Vagina (tissue), 2 donors: ENCODE data around the gene ARHGEF16. TPM values are rescaled to one million over a fixed set of nuclear protein-coding genes. Genes with fewer than 3 reads are reported as not detected.

ENCODE experiments used
- DNase-seq, 2 donors: peaks; one replicate each; pipeline ENCODE4 v3.0.0-alpha.2; 2017; ENCODE audit errors: extremely low spot score in 2 of 2
- H3K27ac ChIP-seq: fragments of 200-600 bp; sonication (generic); one replicate; pipeline ENCODE4 v1.5.1; 2019
- H3K27me3 ChIP-seq: fragments of 200-600 bp; sonication (generic); one replicate; pipeline ENCODE4 v1.5.1; 2019
- H3K36me3 ChIP-seq, 2 donors: fragments of 200-600 bp; sonication (generic); one replicate each; pipeline ENCODE4 v1.5.1; 2017 to 2019
- H3K4me1 ChIP-seq: fragments of 200-600 bp; sonication (generic); one replicate; pipeline ENCODE4 v1.5.1; 2019
- H3K4me3 ChIP-seq, 2 donors: fragments of 200-600 bp; sonication (generic); 1 replicate in 1 of 2; 2 replicates in 1 of 2; pipeline ENCODE4 v1.5.1; 2016 to 2019
- H3K9me3 ChIP-seq: fragments of 200-600 bp; sonication (generic); one replicate; pipeline ENCODE4 v1.5.1; 2019
- CTCF ChIP-seq, 3 experiments: fragments of 450-650 bp in 2 of 3; fragments of 200-600 bp in 1 of 3; sonication (generic) in 1 of 3; IDR thresholded peaks; one replicate each; pipeline ENCODE4 v1.5.1; 2017 to 2019; ENCODE audit warnings: antibody characterized with exemption in 3 of 3, mild to moderate bottlenecking in 2 of 3, moderate library complexity in 2 of 3
- POLR2A ChIP-seq, 2 donors: fragments of 450-650 bp; IDR thresholded peaks; one replicate each; pipeline ENCODE4 v1.6.1; 2017; ENCODE audit warnings: antibody characterized with exemption in 2 of 2, mild to moderate bottlenecking in 2 of 2, moderate library complexity in 2 of 2
- POLR2AphosphoS5 ChIP-seq, 2 donors: sonication (generic); formaldehyde crosslinking; IDR thresholded peaks; one replicate each; pipeline ENCODE4 v1.9.0; 2017; ENCODE audit warnings: antibody characterized with exemption in 2 of 2, mild to moderate bottlenecking in 2 of 2, low read depth in 1 of 2; ENCODE audit not compliant: insufficient read depth in 1 of 2
- intact Hi-C: fragments of 100-400 bp; cut with DNase I; formaldehyde crosslinking; loops from one replicate; pipeline ENCODE4 v1.15.1; 2023
- total RNA-seq: library from RNA; depleted of rRNA; stranded (reverse); fragments of >200 nt; gene quantifications from one replicate; pipeline ENCODE4 v1.2.3, GENCODE V29; 2016

ARHGEF16 gene
- total RNA-seq, 1 donor from 2014 or later: 6.4 TPM

- Histone ChIP-seq H3K36me3 (no peaks in the 10 kb centered on the region), H3K27me3 (no peaks in the 10 kb centered on the region), H3K4me1 (peaks cover 10% of the 10 kb centered on the region), H3K4me3 (no peak overlapping the region), H3K9me3 (no peaks in the 10 kb centered on the region), H3K27ac (no peak overlapping the region)
- DNase-seq: no peak
- intact Hi-C loops: no loop called here
- TF ChIP-seq CTCF (IDR thresholded peaks at IDR 0.05) (no peak), POLR2A (IDR thresholded peaks at IDR 0.05) (no peak), POLR2AphosphoS5 (IDR thresholded peaks at IDR 0.05; ENCODE audit: insufficient read depth in 1 of 2, low read depth in 1 of 2) (no peak)
These were observed 47.4 kb upstream of the ARHGEF16 start for GRCh38 chr1:3407021-3407420.

- no peaks in the 10 kb centered on the region for H3K36me3 ChIP-seq
- intact Hi-C loops: loop anchor here (2.0 kb wide), 1 partner anchor 340 kb away; the partner anchor contains the start of gene PRDM16
- H3K4me3 ChIP-seq: no peak overlapping the region
- TF ChIP-seq CTCF (IDR thresholded peaks at IDR 0.05) (no peak), POLR2A (IDR thresholded peaks at IDR 0.05) (no peak), POLR2AphosphoS5 (IDR thresholded peaks at IDR 0.05; ENCODE audit: insufficient read depth in 1 of 2, low read depth in 1 of 2) (no peak)
- no peaks in the 10 kb centered on the region for H3K9me3 ChIP-seq
- DNase-seq: no peak
- no peak overlapping the region for H3K27ac ChIP-seq
- H3K4me1 ChIP-seq: no peaks in the 10 kb centered on the region
- H3K27me3 ChIP-seq: no peaks in the 10 kb centered on the region
These were observed 45.7 kb upstream of the ARHGEF16 start for GRCh38 chr1:3408751-3409266.

- Histone ChIP-seq H3K36me3 (no peaks in the 10 kb centered on the region), H3K4me3 (no peak overlapping the region), H3K4me1 (no peaks in the 10 kb centered on the region), H3K9me3 (no peaks in the 10 kb centered on the region), H3K27me3 (no peaks in the 10 kb centered on the region), H3K27ac (no peak overlapping the region)
- intact Hi-C loops: loop anchor here (2.0 kb wide), 1 partner anchor 341 kb away; the partner anchor contains the start of gene PRDM16
- no peak for TF ChIP-seq POLR2AphosphoS5 (IDR thresholded peaks at IDR 0.05; ENCODE audit: insufficient read depth in 1 of 2, low read depth in 1 of 2)
- TF ChIP-seq POLR2A (IDR thresholded peaks at IDR 0.05): no peak
- TF ChIP-seq CTCF (IDR thresholded peaks at IDR 0.05): no peak
- no peak for DNase-seq
These were observed 44.9 kb upstream of the ARHGEF16 start for GRCh38 chr1:3409366-3410141.

GRCh38 chr1:3410142-3410925, 44.1 kb upstream of the ARHGEF16 start:
- Histone ChIP-seq H3K9me3 (no peaks in the 10 kb centered on the region), H3K27me3 (no peaks in the 10 kb centered on the region), H3K4me1 (no peaks in the 10 kb centered on the region), H3K4me3 (no peak overlapping the region), H3K27ac (no peak overlapping the region), H3K36me3 (no peaks in the 10 kb centered on the region)
- TF ChIP-seq POLR2A (IDR thresholded peaks at IDR 0.05) (no peak), POLR2AphosphoS5 (IDR thresholded peaks at IDR 0.05; ENCODE audit: insufficient read depth in 1 of 2, low read depth in 1 of 2) (no peak), CTCF (IDR thresholded peaks at IDR 0.05) (peak in 1 of 3 experiments; percentile 23)
- intact Hi-C loops: no loop called here
- DNase-seq: no peak
